Gastrocnemius medialis (tissue), 4 donors: Measurements from ENCODE around the gene FKRP. TPM values are rescaled to one million over a fixed set of nuclear protein-coding genes. Genes with fewer than 3 reads are reported as not detected.

Source experiments
- ATAC-seq, 2 donors: fragments of 150-250 bp; one replicate each; pipeline ENCODE4 v1.9.1; 2016
- DNase-seq, 2 donors: peaks; one replicate each; pipeline ENCODE4 v3.0.0-alpha.2; 2019
- H3K27ac ChIP-seq, 4 donors: fragments of 200-600 bp; sonication (generic); 1 replicate in 1 of 4; 2 replicates in 3 of 4; pipeline ENCODE4 v1.5.1; 2016 to 2018; ENCODE audit warnings: mild to moderate bottlenecking in 2 of 4, moderate library complexity in 1 of 4
- H3K27me3 ChIP-seq, 3 donors: fragments of 200-600 bp; sonication (generic) in 2 of 3; 1 replicate in 1 of 3; 2 replicates in 2 of 3; pipeline versions ENCODE4 v1.5.1 to v1.6.0; 2016 to 2019; ENCODE audit warnings: mild to moderate bottlenecking in 1 of 3, moderate library complexity in 1 of 3
- H3K36me3 ChIP-seq, 2 donors: fragments of 200-600 bp; sonication (generic) in 1 of 2; one replicate each; pipeline ENCODE4 v1.5.1; 2017 to 2018
- H3K4me1 ChIP-seq, 2 donors: fragments of 200-600 bp; sonication (generic) in 1 of 2; one replicate each; pipeline ENCODE4 v1.5.1; 2016 to 2017; ENCODE audit warnings: mild to moderate bottlenecking in 2 of 2
- H3K4me3 ChIP-seq, 4 donors: fragments of 200-600 bp; sonication (generic) in 3 of 4; 1 replicate in 1 of 4; 2 replicates in 3 of 4; pipeline ENCODE4 v1.5.1; 2016 to 2019; ENCODE audit warnings: mild to moderate bottlenecking in 2 of 4
- H3K9me3 ChIP-seq, 3 donors: fragments of 200-600 bp; sonication (generic) in 2 of 3; 1 replicate in 1 of 3; 2 replicates in 2 of 3; pipeline ENCODE4 v1.5.1; 2016 to 2019
- CTCF ChIP-seq, 5 experiments: fragments of 450-650 bp in 3 of 5; fragments of 200-600 bp in 2 of 5; sonication (generic) in 2 of 5; IDR thresholded peaks in 4 of 5; conservative IDR thresholded peaks in 1 of 5; 1 replicate in 4 of 5; 2 replicates in 1 of 5; pipeline ENCODE4 v1.5.1; 2016 to 2019; ENCODE audit warnings: antibody characterized with exemption in 5 of 5, mild to moderate bottlenecking in 3 of 5, moderate library complexity in 3 of 5
- POLR2A ChIP-seq, 2 donors: fragments of 450-650 bp; IDR thresholded peaks; one replicate each; pipeline ENCODE4 v1.6.1; 2017; ENCODE audit warnings: antibody characterized with exemption in 2 of 2, mild to moderate bottlenecking in 2 of 2, moderate library complexity in 2 of 2
- in situ Hi-C, 4 donors: fragments of 200-750 bp; cut with MboI; loops; one replicate each; pipeline versions ENCODE4 v1.15.0 to v1.8.0; 2017; ENCODE audit warnings: low sequenced_read_pairs in 4 of 4
- intact Hi-C: fragments of 100-400 bp; cut with DNase I; formaldehyde crosslinking; loops from one replicate; pipeline ENCODE4 v1.15.1; 2023; ENCODE audit warnings: low total_unique reads
- total RNA-seq, 4 donors: library from RNA; depleted of rRNA; stranded (reverse); fragments of >200 nt; gene quantifications; one replicate each; pipeline versions ENCODE4 v1.1.0 to v1.2.3, GENCODE V29; 2016

The FKRP gene
- total RNA-seq, 4 donors from 2014 or later = 16.5 to 23.0 (median 18.9) TPM

GRCh38 chr19:46716672-46717033 is 29.2 kb upstream of the FKRP start:
- in situ Hi-C loops = no loop called here
- ATAC-seq = peak; percentile 14 to 37
- Histone ChIP-seq H3K27me3 (no peaks in the 10 kb centered on the region), H3K4me1 (peaks cover 18 to 31% of the 10 kb centered on the region in 2 donors), H3K4me3 (peak overlapping the region; percentile 66 to 93 (median 87)), H3K9me3 (no peaks in the 10 kb centered on the region), H3K36me3 (peaks cover 0 to 25% of the 10 kb centered on the region in 2 donors), H3K27ac (peak overlapping the region; percentile 74 to 88 (median 80))
- intact Hi-C loops = no loop called here
- DNase-seq = no peak
- TF ChIP-seq POLR2A (IDR thresholded peaks at IDR 0.05) (no peak), CTCF (IDR thresholded peaks at IDR 0.05 in 4 of 5, conservative IDR thresholded peaks at IDR 0.05 in 1 of 5) (no peak)

GRCh38 chr19:46717034-46717715 is 28.7 kb upstream of the FKRP start, which contains the start of gene PRKD2:
TSS of gene PRKD2 (minus strand) at chr19:46717114. CDS start at chr19:46716370, 744 bp downstream.
- ATAC-seq = peak; percentile 79 to 88
- TF ChIP-seq POLR2A (IDR thresholded peaks at IDR 0.05) (peak in 1 of 2 donors; percentile 48), CTCF (IDR thresholded peaks at IDR 0.05 in 4 of 5, conservative IDR thresholded peaks at IDR 0.05 in 1 of 5) (no peak)
- Histone ChIP-seq H3K4me3 (peak within 1 kb of the TSS; percentile 66 to 93 (median 87)), H3K27me3 (no peaks in the 10 kb centered on the region), H3K9me3 (no peaks in the 10 kb centered on the region), H3K27ac (peak within 1 kb of the TSS; percentile 74 to 88 (median 80)), H3K4me1 (peaks cover 18 to 31% of the 10 kb centered on the region in 2 donors), H3K36me3 (peaks cover 0 to 30% of the 10 kb centered on the region in 2 donors)
- intact Hi-C loops (no loop called here), in situ Hi-C loops (no loop called here)
- DNase-seq = peak; percentile 78 to 82

GRCh38 chr19:46717716-46718143 is 28.1 kb upstream of the FKRP start:
- TF ChIP-seq CTCF (IDR thresholded peaks at IDR 0.05 in 4 of 5, conservative IDR thresholded peaks at IDR 0.05 in 1 of 5) (no peak), POLR2A (IDR thresholded peaks at IDR 0.05) (no peak)
- Histone ChIP-seq H3K27ac (peak overlapping the region; percentile 74 to 88 (median 80)), H3K9me3 (no peaks in the 10 kb centered on the region), H3K27me3 (no peaks in the 10 kb centered on the region), H3K36me3 (peaks cover 0 to 35% of the 10 kb centered on the region in 2 donors), H3K4me1 (peaks cover 18 to 31% of the 10 kb centered on the region in 2 donors), H3K4me3 (peak overlapping the region; percentile 66 to 93 (median 87))
- DNase-seq (no peak), ATAC-seq (no peak)
- in situ Hi-C loops (no loop called here), intact Hi-C loops (no loop called here)

- in situ Hi-C loops = no loop called here
- H3K9me3 ChIP-seq = no peaks in the 10 kb centered on the region
- intact Hi-C loops = no loop called here
- peaks cover 18 to 31% of the 10 kb centered on the region in 2 donors for H3K4me1 ChIP-seq
- H3K27ac ChIP-seq = peak overlapping the region; percentile 74 to 88 (median 80)
- DNase-seq = no peak
- TF ChIP-seq POLR2A (IDR thresholded peaks at IDR 0.05) = no peak
- no peak for TF ChIP-seq CTCF (IDR thresholded peaks at IDR 0.05 in 4 of 5, conservative IDR thresholded peaks at IDR 0.05 in 1 of 5)
- peaks cover 0 to 41% of the 10 kb centered on the region in 2 donors for H3K36me3 ChIP-seq
- H3K27me3 ChIP-seq = no peaks in the 10 kb centered on the region
- no peak for ATAC-seq
- no peak overlapping the region for H3K4me3 ChIP-seq
Observed at GRCh38 chr19:46718157-46718933, 27.5 kb upstream of the FKRP start.
